ENCODE data around the gene DENND6B.

The DENND6B gene

DNA sequence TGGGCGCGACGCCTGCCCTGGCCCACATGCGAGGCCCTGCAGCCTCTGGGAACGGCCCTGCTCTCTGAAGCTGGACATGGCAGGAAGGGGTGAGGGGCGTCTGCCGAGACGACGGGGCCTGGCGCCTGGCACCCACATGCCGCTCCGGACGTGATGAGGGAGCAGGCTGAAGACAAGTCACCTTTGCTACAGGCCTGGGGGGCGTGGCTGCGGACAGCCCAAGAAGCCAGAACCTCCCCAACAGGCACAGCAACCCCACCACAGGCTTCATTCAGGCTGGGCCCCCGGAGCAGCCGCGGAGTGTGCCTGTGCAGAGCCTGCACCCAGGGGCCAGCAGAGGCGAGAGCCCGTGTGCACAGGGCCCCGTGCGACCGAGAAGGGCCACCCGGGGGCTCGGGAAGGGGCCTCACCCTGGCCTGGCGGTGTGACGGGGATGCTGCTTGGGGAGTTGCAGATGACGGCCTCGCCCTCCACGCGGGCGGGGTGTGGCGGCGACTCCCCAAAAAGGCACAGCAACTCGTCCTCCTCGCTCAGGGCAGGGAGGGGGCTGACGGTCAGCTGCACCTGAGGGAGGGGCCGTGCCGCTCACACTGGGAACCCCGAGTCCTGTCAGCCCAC, 40.0 kb downstream of the DENND6B start:
- no peak for DNase-seq (ENCODE audit: low read depth in 2 of 2)
- H3K4me3 ChIP-seq (replicated peaks in 1 of 2; ENCODE audit: low read depth in 2 of 2, low read length in 2 of 2) = no peak overlapping the region
- TF ChIP-seq CTCF (IDR thresholded peaks at IDR 0.05; ENCODE audit: low read depth, low read length) = no peak

GRCh38 chr22:50286275-50286674, 40.5 kb downstream of the DENND6B start:
- no peak overlapping the region for H3K4me3 ChIP-seq (replicated peaks in 1 of 2; ENCODE audit: low read depth in 2 of 2, low read length in 2 of 2)
- no peak for TF ChIP-seq CTCF (IDR thresholded peaks at IDR 0.05; ENCODE audit: low read depth, low read length)
- DNase-seq (ENCODE audit: low read depth in 2 of 2) = no peak

GRCh38 chr22:50285568-50286229, 41.1 kb downstream of the DENND6B start:
- no peak for DNase-seq (ENCODE audit: low read depth in 2 of 2)
- no peak overlapping the region for H3K4me3 ChIP-seq (replicated peaks in 1 of 2; ENCODE audit: low read depth in 2 of 2, low read length in 2 of 2)
- TF ChIP-seq CTCF (IDR thresholded peaks at IDR 0.05; ENCODE audit: low read depth, low read length) = no peak

DNA sequence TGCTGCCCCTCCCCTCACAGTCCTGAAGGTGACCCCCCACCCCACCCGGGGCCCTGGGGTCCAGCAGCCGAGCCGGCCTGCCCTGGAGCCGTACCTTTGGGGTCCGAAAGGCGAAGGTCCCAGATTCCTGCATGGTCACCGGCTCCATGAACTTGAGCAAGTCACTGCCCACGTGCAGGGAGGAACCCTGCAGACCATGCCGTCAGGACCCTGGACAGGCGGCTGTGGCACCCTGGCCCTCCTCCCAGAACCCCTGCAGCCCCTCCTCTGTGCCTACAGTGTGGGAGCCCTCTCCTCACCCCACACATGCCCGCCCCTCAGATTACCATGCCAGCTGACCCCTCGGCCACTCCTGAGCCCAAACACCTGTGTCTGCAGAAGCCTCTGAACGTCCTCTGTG, 42.3 kb downstream of the DENND6B start:
- H3K4me3 ChIP-seq (replicated peaks in 1 of 2; ENCODE audit: low read depth in 2 of 2, low read length in 2 of 2) = no peak overlapping the region
- no peak for DNase-seq (ENCODE audit: low read depth in 2 of 2)
- no peak for TF ChIP-seq CTCF (IDR thresholded peaks at IDR 0.05; ENCODE audit: low read depth, low read length)

GRCh38 chr22:50283821-50284220, 43.0 kb downstream of the DENND6B start:
- no peak for DNase-seq (ENCODE audit: low read depth in 2 of 2)
- no peak for TF ChIP-seq CTCF (IDR thresholded peaks at IDR 0.05; ENCODE audit: low read depth, low read length)
- H3K4me3 ChIP-seq (replicated peaks in 1 of 2; ENCODE audit: low read depth in 2 of 2, low read length in 2 of 2) = no peak overlapping the region

DNA sequence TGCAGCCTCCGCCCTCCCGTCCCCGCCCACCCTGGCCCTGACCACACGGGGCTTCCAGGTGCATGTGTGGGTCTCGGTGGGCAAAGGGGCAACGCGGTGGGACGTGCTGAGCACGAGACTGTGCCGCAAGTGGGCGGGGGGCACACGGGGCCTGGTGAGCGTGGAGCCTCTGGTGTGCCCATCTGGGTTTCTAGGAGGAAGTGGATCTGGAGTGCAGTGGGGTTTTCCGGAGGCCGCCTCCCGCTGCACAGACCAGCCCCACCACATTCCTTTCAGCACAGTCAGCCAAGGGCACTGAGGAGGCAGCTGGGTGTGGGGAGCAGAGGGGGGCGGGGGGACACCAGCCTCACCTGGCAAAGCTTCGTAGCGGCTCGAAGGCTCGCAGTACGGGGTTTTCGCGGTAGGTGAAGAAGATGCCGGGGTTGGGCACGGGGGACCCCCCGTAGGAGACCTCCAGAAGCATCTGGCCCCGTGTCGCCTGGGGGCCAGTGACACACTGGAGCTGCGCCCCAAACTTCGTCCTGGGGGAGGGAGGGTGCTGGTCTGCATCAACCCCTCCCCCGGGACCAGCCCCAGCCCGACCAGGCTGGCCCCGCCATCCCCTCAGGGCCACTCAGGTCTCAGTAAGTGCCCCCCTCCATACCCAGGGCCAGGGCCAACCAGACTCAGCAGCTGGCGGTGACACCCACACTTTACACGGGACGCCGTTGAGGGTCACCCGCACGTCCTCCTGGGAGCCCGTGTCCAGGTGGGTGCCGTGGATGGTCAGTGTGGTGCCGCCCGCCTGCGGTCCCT, 44.3 kb downstream of the DENND6B start:
- TF ChIP-seq CTCF (IDR thresholded peaks at IDR 0.05; ENCODE audit: low read depth, low read length) = no peak
- DNase-seq (ENCODE audit: low read depth in 2 of 2) = peak; percentile 51 to 58
- H3K4me3 ChIP-seq (replicated peaks in 1 of 2; ENCODE audit: low read depth in 2 of 2, low read length in 2 of 2) = no peak overlapping the region

All from cardiac fibroblast (primary cell).